K562 (cell line): Measurements from ENCODE around the gene FBXO8. TPM values are rescaled to one million over a fixed set of nuclear protein-coding genes. Genes with fewer than 3 reads are reported as not detected.

Experiments
- ATAC-seq: fragments of 200-7000 bp; cut with Tn5 transposase; 3 replicates; pipeline ENCODE4 v1.9.1; 2020; ENCODE audit warnings: moderate library complexity
- BruUV-seq: library from RNA; stranded (reverse); fragments of 400-500 nt; replicated peaks from 2 replicates; lab custom pipeline; 2021; lab: Mats Ljungman, UMichigan
- CTCF ChIA-PET: fragments of 300-600 bp; formaldehyde crosslinking; extraction: SDS; loops from one replicate; lab custom pipeline; 2021; ENCODE audit warnings: low intra/inter-chr PET ratio; lab: Yijun Ruan, JAX
- POLR2A ChIA-PET: fragments of 300-600, 350-650 bp; sonication (Branson Sonifier 250); formaldehyde crosslinking; extraction: SDS; loops from one replicate; lab custom pipeline; 2021; ENCODE audit warnings: antibody characterized with exemption, inconsistent platforms; lab: Yijun Ruan, JAX
- DNase-seq, 4 experiments: peaks; one replicate each; pipeline versions ENCODE4 v3.0.0 to v3.0.0-alpha.2; 2011 to 2018; ENCODE audit warnings: low spot score in 3 of 4, mixed read lengths in 3 of 4; ENCODE audit errors: extremely low read depth in 1 of 4
- FAIRE-seq: peaks from 2 replicates; lab custom pipeline; 2011; peaks lifted over from hg19 to GRCh38; lab: Jason Lieb, UNC
- H2AFZ ChIP-seq: 2 replicates; pipeline ENCODE4 v1.6.0; 2011; ENCODE audit warnings: low read depth, low read length, control low read depth, inconsistent platforms
- H3K27ac ChIP-seq: fragments of 200-600 bp; 3 replicates; pipeline ENCODE4 v1.8.0; 2011; ENCODE audit warnings: low read depth, mild to moderate bottlenecking, control low read depth, inconsistent platforms, low read length, moderate library complexity, mixed read lengths; ENCODE audit errors: extremely low read depth
- H3K27me3 ChIP-seq, 2 experiments: fragments of 300-600 bp in 1 of 2; 2 replicates in 1 of 2; 3 replicates in 1 of 2; pipeline versions ENCODE4 v1.6.0 to v1.8.0; 2011; ENCODE audit warnings: inconsistent platforms in 2 of 2, low read length in 2 of 2, mild to moderate bottlenecking in 1 of 2, mixed read lengths in 1 of 2, moderate library complexity in 1 of 2; ENCODE audit not compliant: control insufficient read depth in 2 of 2, insufficient read depth in 2 of 2
- H3K36me3 ChIP-seq: fragments of 300-600 bp; 3 replicates; pipeline ENCODE4 v1.8.0; 2011; ENCODE audit warnings: mild to moderate bottlenecking, low read length, inconsistent platforms; ENCODE audit not compliant: control insufficient read depth, insufficient read depth
- H3K4me1 ChIP-seq, 2 experiments: fragments of 200-600 bp in 1 of 2; replicated peaks in 1 of 2; 2 replicates in 1 of 2; 3 replicates in 1 of 2; pipeline versions ENCODE4 v1.5.1 to v1.8.0; 2011; ENCODE audit warnings: inconsistent platforms in 2 of 2, low read length in 2 of 2, mild to moderate bottlenecking in 1 of 2, mixed read lengths in 1 of 2, moderate library complexity in 1 of 2; ENCODE audit not compliant: control insufficient read depth in 2 of 2, insufficient read depth in 2 of 2
- H3K4me2 ChIP-seq: 2 replicates; pipeline ENCODE4 v1.6.1; 2011; ENCODE audit warnings: low read length, control low read depth, inconsistent platforms, mixed read lengths; ENCODE audit not compliant: insufficient read depth
- H3K4me3 ChIP-seq: fragments of 200-600 bp; sonication (generic), shearing (Covaris generic); 2 replicates; pipeline ENCODE4 v1.5.1; 2016; ENCODE audit warnings: control low read depth, inconsistent platforms
- H3K79me2 ChIP-seq: fragments of 200-600 bp; 3 replicates; pipeline ENCODE4 v1.8.0; 2011; ENCODE audit warnings: low read length, inconsistent platforms; ENCODE audit not compliant: control insufficient read depth, insufficient read depth
- H3K9ac ChIP-seq, 2 experiments: 2 replicates each; pipeline versions ENCODE4 v1.6.0 to v1.6.1; 2011; ENCODE audit warnings: low read depth in 2 of 2, low read length in 2 of 2, control low read depth in 1 of 2, inconsistent platforms in 1 of 2, mild to moderate bottlenecking in 1 of 2, mixed read lengths in 1 of 2; ENCODE audit not compliant: insufficient read depth in 1 of 2
- H3K9me1 ChIP-seq: one replicate; pipeline ENCODE4 v1.6.0; 2011; ENCODE audit warnings: inconsistent platforms, mild to moderate bottlenecking, low read length, moderate library complexity; ENCODE audit not compliant: control insufficient read depth, insufficient read depth
- H3K9me3 ChIP-seq: replicated peaks from 2 replicates; pipeline ENCODE4 v1.5.1; 2011; ENCODE audit warnings: low read depth, low read length, inconsistent platforms; ENCODE audit not compliant: control insufficient read depth, insufficient read depth
- H4K20me1 ChIP-seq: replicated peaks from 2 replicates; pipeline ENCODE4 v1.6.1; 2011; ENCODE audit warnings: low read length, inconsistent platforms, mixed read lengths; ENCODE audit not compliant: control insufficient read depth, insufficient read depth
- ASH1L ChIP-seq: fragments of 450-650 bp; IDR thresholded peaks from 2 replicates; pipeline ENCODE4 v1.6.1; 2018; ENCODE audit warnings: borderline replicate concordance, mild to moderate bottlenecking, low read depth; ENCODE audit not compliant: partially characterized antibody
- BRCA1 ChIP-seq, 2 experiments: fragments of 450-650 bp in 1 of 2; sonication (generic) in 1 of 2; formaldehyde crosslinking in 1 of 2; IDR thresholded peaks; 2 replicates each; pipeline versions ENCODE4 v1.5.0 to v1.6.1; 2017 to 2020; ENCODE audit warnings: mild to moderate bottlenecking in 1 of 2, missing genetic modification reagents in 1 of 2
- CBFA2T3 ChIP-seq: fragments of 450-650 bp; IDR thresholded peaks from 2 replicates; pipeline ENCODE4 v1.6.1; 2017
- GTF2E2 ChIP-seq: fragments of 200-800 bp; sonication (Bioruptor generic); IDR thresholded peaks from 2 replicates; pipeline ENCODE4 v1.6.1; 2016; ENCODE audit warnings: missing genetic modification characterization, missing compliant biosample characterization
- HNRNPH1 ChIP-seq: fragments of 200-400 bp; formaldehyde crosslinking; optimal IDR thresholded peaks from 2 replicates; pipeline ENCODE3; 2017; ENCODE audit warnings: low read depth, mild to moderate bottlenecking, low read length, moderate library complexity
- NONO ChIP-seq, 2 experiments: fragments of 200-400 bp in 1 of 2; fragments of 450-650 bp in 1 of 2; formaldehyde crosslinking in 1 of 2; IDR thresholded peaks; 2 replicates each; pipeline ENCODE4 v1.6.1; 2017; ENCODE audit warnings: low read depth in 2 of 2, mild to moderate bottlenecking in 2 of 2, moderate library complexity in 2 of 2, low read length in 1 of 2
- SAFB ChIP-seq: fragments of 200-400 bp; formaldehyde crosslinking; IDR thresholded peaks from 2 replicates; pipeline ENCODE4 v1.6.1; 2017; ENCODE audit warnings: low read depth, low read length, borderline replicate concordance
- SMARCB1 ChIP-seq: IDR thresholded peaks from 2 replicates; pipeline ENCODE4 v1.6.1; 2011; ENCODE audit warnings: improper control_type of control experiment, low read depth; ENCODE audit not compliant: insufficient read length
- SRF ChIP-seq, 2 experiments: fragments of 250-450, 450-650 bp in 1 of 2; sonication (Bioruptor Pico) in 1 of 2; sonication (generic) in 1 of 2; formaldehyde crosslinking; IDR thresholded peaks; 2 replicates each; pipeline versions ENCODE4 v1.5.0 to v1.5.1; 2020 to 2022; ENCODE audit warnings: mild to moderate bottlenecking in 1 of 2, missing genetic modification reagents in 1 of 2
- U2AF1 ChIP-seq: fragments of 200-400 bp; formaldehyde crosslinking; optimal IDR thresholded peaks from 2 replicates; pipeline ENCODE3; 2017; ENCODE audit warnings: mild to moderate bottlenecking, low read depth, low read length, moderate library complexity
- XRCC5 ChIP-seq: fragments of 200-400 bp; formaldehyde crosslinking; IDR thresholded peaks from 2 replicates; pipeline ENCODE4 v1.6.1; 2017; ENCODE audit warnings: low read depth, mild to moderate bottlenecking, low read length
- WGBS: fragments of 100-300 bp; shearing (Covaris generic); methylation state at CpG from one replicate; pipeline ENCODE4 v1.1.6; 2016; ENCODE audit warnings: low coverage, mixed read lengths; ENCODE audit not compliant: insufficient coverage; ENCODE audit errors: missing lambda C conversion rate; 5-methylcytosine and 5-hydroxymethylcytosine counted together
- in situ Hi-C: fragments of 300-500 bp; cut with MboI; formaldehyde crosslinking; loops from 4 replicates; pipeline ENCODE4 v1.15.0; 2018; ENCODE audit warnings: inconsistent platforms, mixed read lengths
- intact Hi-C: fragments of 100-400 bp; cut with micrococcal nuclease; formaldehyde crosslinking; loops from 2 replicates; pipeline ENCODE4 v1.14.2; 2022
- polyA plus RNA-seq, 8 experiments: library from polyadenylated mRNA; depleted of rRNA in 4 of 8; stranded (reverse) in 5 of 8; unstranded in 3 of 8; fragments of >200 nt; fragmentation: Nextera tagmentation in 2 of 8; fragmentation: Illumina TruSeq in 1 of 8; extraction: Ambion mirVana in 2 of 8; extraction: Trizol in 1 of 8; gene quantifications; 2 replicates each; pipeline versions ENCODE4 v1.2.1 to v1.2.3, GENCODE V29; 2011 to 2014; ENCODE audit warnings: inconsistent platforms in 1 of 8, missing spikeins in 1 of 8
- total RNA-seq, 7 experiments: library from RNA; depleted of rRNA in 6 of 7; stranded (reverse); fragments of >200 nt in 6 of 7; fragmentation: Illumina TruSeq in 2 of 7; extraction: Trizol in 2 of 7; gene quantifications; 2 replicates each; pipeline versions ENCODE4 v1.2.1 to v1.2.3, GENCODE V29; 2011 to 2021; ENCODE audit warnings: low replicate concordance in 1 of 7
- TF ChIP-seq, protein P1 (sequence below): fragments of 250-450 bp; sonication (Bioruptor Pico); IDR thresholded peaks from 2 replicates; pipeline ENCODE4 v1.8.0; 2022; ENCODE audit warnings: moderate library complexity, mild to moderate bottlenecking, inconsistent platforms
- TF ChIP-seq, protein P2 (sequence below): IDR thresholded peaks from 2 replicates; pipeline ENCODE4 v1.6.1; 2012; ENCODE audit warnings: low read depth, low read length, improper control_type of control experiment, borderline replicate concordance
- TF ChIP-seq, protein P3 (sequence below): fragments of 150-350 bp; IDR thresholded peaks from 2 replicates; pipeline ENCODE4 v1.6.1; 2014; ENCODE audit warnings: low read depth, mild to moderate bottlenecking, low read length, borderline replicate concordance

FBXO8 gene
- total and polyA plus RNA-seq, 9 of the 15 experiments (the other 6 are each of a cell fraction or from before 2014, with no cell fraction given), result 12.9 to 27.1 (median 14.8) TPM

DNA sequence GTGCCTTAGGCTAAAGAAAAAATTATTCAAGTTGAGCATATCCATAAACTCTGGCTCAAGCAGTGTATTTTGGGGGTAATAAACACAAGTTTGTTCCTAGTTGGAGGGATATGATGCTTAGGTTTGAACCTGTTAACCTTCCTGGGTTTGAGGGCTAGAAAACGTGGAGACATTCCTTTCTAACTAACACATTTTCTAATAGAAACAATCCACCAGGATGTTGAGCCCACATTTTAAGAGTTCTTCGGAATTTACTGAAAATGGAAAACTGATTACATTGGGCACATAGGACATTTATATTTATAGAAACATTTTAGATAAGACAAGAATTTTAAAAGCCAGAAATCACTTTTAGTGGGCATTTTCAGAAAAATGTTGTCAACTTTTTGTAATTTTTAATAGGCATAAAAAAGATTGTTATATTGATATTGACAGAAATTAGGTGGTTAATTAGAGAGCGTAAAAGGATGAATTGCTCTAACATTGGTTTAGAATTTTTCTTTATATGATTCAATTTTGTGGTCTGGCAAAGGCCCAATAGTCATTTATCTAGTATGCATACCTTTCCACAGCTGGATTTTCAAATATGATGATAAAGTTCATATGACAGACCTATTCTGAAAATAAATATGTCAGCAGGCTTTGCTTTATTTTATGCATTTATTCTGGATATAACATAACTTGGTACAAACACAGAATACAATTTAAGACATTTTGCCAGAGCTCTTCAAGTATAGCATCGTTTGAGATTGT is 49.5 kb upstream of the FBXO8 start (continued):
- TF ChIP-seq HNRNPH1, result no peak
- no peak for TF ChIP-seq SMARCB1
- no peak for TF ChIP-seq U2AF1
- no peak for TF ChIP-seq CBFA2T3
- no peak for TF ChIP-seq BRCA1 (IDR thresholded peaks at IDR 0.05)
- no peak for TF ChIP-seq BRCA1 (CRISPR knock-in tag; IDR thresholded peaks at IDR 0.05)
- TF ChIP-seq NONO (IDR thresholded peaks at IDR 0.05; ENCODE audit: low read depth in 2 of 2, low read length in 1 of 2), result no peak
- TF ChIP-seq, protein P1, sequence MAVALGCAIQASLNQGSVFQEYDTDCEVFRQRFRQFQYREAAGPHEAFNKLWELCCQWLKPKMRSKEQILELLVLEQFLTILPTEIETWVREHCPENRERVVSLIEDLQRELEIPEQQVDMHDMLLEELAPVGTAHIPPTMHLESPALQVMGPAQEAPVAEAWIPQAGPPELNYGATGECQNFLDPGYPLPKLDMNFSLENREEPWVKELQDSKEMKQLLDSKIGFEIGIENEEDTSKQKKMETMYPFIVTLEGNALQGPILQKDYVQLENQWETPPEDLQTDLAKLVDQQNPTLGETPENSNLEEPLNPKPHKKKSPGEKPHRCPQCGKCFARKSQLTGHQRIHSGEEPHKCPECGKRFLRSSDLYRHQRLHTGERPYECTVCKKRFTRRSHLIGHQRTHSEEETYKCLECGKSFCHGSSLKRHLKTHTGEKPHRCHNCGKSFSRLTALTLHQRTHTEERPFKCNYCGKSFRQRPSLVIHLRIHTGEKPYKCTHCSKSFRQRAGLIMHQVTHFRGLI (CRISPR knock-in tag), result no peak
- no peak for TF ChIP-seq GTF2E2 (tag)

DNA sequence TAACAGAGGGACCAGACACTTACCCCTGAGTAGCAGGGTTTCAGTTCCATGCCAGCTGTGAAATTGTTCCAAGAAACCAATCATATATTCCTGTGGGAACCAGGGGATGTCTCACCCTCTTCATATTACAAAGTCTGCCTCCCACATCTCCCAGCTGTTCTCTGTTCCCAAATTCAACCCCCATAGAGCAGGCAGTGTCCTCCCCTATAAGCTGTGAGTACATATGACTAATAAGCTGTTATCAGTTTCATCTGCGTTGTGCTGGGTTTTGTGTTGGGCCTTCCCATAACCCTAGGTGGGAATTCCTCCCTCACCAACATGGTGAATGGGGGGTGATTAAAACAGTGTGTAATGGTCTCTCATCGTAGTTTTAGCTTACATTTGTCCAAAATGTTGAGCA is 41.3 kb upstream of the FBXO8 start:
- Histone ChIP-seq H3K4me3 (no peak overlapping the region), H3K9me1 (no peaks in the 10 kb centered on the region), H3K27ac (no peak overlapping the region), H3K27me3 (no peaks in the 10 kb centered on the region), H4K20me1 (no peaks in the 10 kb centered on the region), H3K9ac (no peak overlapping the region), H3K4me1 (peaks cover 0 to 20% of the 10 kb centered on the region in 2 experiments; a peak in 2 of 5 replicates), H3K79me2 (no peaks in the 10 kb centered on the region), H3K4me2 (no peak overlapping the region), H3K36me3 (peaks cover 4% of the 10 kb centered on the region; the same call in 1 of the 3 replicates), H2AFZ (no peak overlapping the region), H3K9me3 (no peaks in the 10 kb centered on the region)
- DNase-seq, result peak in 3 of 4 experiments; percentile 18 to 32 (median 22)
- intact Hi-C loops, result no loop called here
- no TSS peak for BruUV-seq
- FAIRE-seq, result no peak
- ChIA-PET POLR2A (no interaction called here), CTCF (no interaction called here)
- WGBS, result 26% methylated on average over 2 of the region's 2 CpGs
- in situ Hi-C loops, result no loop called here
- peak; percentile 62 for ATAC-seq
- TF ChIP-seq SAFB (no peak), ASH1L (no peak), SRF (CRISPR knock-in tag; IDR thresholded peaks at IDR 0.05) (no peak), XRCC5 (no peak)
- TF ChIP-seq, protein P2, sequence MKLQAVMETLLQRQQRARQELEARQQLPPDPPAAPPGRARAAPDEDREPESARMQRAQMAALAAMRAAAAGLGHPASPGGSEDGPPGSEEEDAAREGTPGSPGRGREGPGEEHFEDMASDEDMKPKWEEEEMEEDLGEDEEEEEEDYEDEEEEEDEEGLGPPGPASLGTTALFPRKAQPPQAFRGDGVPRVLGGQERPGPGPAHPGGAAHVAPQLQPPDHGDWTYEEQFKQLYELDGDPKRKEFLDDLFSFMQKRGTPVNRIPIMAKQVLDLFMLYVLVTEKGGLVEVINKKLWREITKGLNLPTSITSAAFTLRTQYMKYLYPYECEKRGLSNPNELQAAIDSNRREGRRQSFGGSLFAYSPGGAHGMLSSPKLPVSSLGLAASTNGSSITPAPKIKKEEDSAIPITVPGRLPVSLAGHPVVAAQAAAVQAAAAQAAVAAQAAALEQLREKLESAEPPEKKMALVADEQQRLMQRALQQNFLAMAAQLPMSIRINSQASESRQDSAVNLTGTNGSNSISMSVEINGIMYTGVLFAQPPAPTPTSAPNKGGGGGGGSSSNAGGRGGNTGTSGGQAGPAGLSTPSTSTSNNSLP, result no peak
- TF ChIP-seq, protein P3, sequence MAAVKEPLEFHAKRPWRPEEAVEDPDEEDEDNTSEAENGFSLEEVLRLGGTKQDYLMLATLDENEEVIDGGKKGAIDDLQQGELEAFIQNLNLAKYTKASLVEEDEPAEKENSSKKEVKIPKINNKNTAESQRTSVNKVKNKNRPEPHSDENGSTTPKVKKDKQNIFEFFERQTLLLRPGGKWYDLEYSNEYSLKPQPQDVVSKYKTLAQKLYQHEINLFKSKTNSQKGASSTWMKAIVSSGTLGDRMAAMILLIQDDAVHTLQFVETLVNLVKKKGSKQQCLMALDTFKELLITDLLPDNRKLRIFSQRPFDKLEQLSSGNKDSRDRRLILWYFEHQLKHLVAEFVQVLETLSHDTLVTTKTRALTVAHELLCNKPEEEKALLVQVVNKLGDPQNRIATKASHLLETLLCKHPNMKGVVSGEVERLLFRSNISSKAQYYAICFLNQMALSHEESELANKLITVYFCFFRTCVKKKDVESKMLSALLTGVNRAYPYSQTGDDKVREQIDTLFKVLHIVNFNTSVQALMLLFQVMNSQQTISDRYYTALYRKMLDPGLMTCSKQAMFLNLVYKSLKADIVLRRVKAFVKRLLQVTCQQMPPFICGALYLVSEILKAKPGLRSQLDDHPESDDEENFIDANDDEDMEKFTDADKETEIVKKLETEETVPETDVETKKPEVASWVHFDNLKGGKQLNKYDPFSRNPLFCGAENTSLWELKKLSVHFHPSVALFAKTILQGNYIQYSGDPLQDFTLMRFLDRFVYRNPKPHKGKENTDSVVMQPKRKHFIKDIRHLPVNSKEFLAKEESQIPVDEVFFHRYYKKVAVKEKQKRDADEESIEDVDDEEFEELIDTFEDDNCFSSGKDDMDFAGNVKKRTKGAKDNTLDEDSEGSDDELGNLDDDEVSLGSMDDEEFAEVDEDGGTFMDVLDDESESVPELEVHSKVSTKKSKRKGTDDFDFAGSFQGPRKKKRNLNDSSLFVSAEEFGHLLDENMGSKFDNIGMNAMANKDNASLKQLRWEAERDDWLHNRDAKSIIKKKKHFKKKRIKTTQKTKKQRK, result no peak
